Measurements from ENCODE around the gene MYH15.

The MYH15 gene

DNA sequence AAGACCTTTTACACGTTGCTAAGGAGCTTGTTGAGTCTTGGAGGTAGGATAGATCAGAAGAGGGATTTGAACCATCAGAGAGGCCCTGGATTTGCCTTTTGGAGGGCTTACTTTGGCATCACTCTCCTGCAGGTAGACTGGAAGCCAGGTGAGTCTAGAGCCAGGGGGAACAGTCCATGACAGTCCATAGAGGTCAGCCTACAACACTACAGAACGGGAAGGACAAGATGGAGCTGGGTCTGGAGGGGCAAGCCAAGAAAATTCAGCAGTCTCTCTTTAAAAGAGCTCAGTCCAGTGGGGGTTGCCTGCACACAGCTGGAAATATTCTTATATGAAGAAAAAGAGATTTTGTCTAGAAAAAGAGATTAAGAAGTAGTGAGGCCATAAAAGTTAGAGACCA lies 153.4 kb downstream of the MYH15 start:
- DNase-seq = no peak
- H3K27ac Mint-ChIP-seq = no peak overlapping the region
- no peaks in the 10 kb centered on the region for H3K27me3 Mint-ChIP-seq (ENCODE audit: low read depth, poor library complexity)
- no peaks in the 10 kb centered on the region for H3K36me3 Mint-ChIP-seq (ENCODE audit: low read depth)
- TF ChIP-seq, protein P1, sequence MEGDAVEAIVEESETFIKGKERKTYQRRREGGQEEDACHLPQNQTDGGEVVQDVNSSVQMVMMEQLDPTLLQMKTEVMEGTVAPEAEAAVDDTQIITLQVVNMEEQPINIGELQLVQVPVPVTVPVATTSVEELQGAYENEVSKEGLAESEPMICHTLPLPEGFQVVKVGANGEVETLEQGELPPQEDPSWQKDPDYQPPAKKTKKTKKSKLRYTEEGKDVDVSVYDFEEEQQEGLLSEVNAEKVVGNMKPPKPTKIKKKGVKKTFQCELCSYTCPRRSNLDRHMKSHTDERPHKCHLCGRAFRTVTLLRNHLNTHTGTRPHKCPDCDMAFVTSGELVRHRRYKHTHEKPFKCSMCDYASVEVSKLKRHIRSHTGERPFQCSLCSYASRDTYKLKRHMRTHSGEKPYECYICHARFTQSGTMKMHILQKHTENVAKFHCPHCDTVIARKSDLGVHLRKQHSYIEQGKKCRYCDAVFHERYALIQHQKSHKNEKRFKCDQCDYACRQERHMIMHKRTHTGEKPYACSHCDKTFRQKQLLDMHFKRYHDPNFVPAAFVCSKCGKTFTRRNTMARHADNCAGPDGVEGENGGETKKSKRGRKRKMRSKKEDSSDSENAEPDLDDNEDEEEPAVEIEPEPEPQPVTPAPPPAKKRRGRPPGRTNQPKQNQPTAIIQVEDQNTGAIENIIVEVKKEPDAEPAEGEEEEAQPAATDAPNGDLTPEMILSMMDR (IDR thresholded peaks at IDR 0.05) = no peak
- no peaks in the 10 kb centered on the region for H3K4me1 Mint-ChIP-seq
- H3K4me3 Mint-ChIP-seq = no peak overlapping the region
- no peaks in the 10 kb centered on the region for H3K9me3 Mint-ChIP-seq

DNA sequence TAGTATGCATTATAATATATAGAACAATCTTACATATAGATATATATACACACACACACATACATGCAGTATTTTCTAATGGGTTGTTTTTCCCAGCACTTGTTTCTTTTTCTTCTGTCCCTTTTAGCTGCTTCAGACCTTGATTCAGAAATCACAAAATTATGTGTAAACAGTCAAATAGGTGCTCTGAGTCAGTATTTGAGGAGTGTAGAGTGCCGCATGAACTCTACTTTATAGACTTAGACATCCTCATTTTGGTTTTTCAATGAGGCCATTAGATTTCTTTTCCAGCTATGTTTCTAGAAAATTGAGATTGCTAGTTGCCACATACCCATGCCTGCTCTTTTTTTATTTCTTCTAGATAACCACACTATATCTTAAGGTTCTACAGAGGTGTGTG lies 155.8 kb downstream of the MYH15 start:
- H3K27ac Mint-ChIP-seq = no peak overlapping the region
- H3K4me1 Mint-ChIP-seq = no peaks in the 10 kb centered on the region
- no peak overlapping the region for H3K4me3 Mint-ChIP-seq
- H3K36me3 Mint-ChIP-seq (ENCODE audit: low read depth) = no peaks in the 10 kb centered on the region
- TF ChIP-seq, protein P1 (IDR thresholded peaks at IDR 0.05) = no peak
- H3K27me3 Mint-ChIP-seq (ENCODE audit: low read depth, poor library complexity) = no peaks in the 10 kb centered on the region
- H3K9me3 Mint-ChIP-seq = no peaks in the 10 kb centered on the region
- DNase-seq = no peak

DNA sequence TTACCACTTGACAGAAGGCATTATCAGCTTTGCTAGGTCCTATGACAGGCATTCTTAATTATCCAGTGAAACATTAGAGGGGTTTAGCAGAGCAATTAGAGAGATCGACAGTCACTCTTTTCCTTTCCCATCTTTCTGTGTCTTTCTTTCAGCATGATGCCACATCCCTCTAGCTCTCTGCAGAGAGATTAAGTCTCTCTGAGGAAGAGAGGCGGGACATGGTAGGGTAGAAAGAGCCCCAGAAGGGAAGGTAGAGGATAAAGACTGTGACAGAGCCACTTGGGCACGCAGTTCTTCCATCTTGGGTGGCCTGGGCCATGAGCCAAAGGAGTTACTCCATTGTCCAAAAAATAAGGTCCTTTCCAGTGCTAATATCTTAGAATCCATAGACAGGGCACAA lies 158.2 kb downstream of the MYH15 start:
- Mint-ChIP-seq H3K9me3 (no peaks in the 10 kb centered on the region), H3K36me3 (ENCODE audit: low read depth) (no peaks in the 10 kb centered on the region), H3K27me3 (ENCODE audit: low read depth, poor library complexity) (no peaks in the 10 kb centered on the region), H3K27ac (no peak overlapping the region), H3K4me3 (no peak overlapping the region), H3K4me1 (no peaks in the 10 kb centered on the region)
- TF ChIP-seq, protein P1 (IDR thresholded peaks at IDR 0.05) = no peak
- DNase-seq = no peak

DNA sequence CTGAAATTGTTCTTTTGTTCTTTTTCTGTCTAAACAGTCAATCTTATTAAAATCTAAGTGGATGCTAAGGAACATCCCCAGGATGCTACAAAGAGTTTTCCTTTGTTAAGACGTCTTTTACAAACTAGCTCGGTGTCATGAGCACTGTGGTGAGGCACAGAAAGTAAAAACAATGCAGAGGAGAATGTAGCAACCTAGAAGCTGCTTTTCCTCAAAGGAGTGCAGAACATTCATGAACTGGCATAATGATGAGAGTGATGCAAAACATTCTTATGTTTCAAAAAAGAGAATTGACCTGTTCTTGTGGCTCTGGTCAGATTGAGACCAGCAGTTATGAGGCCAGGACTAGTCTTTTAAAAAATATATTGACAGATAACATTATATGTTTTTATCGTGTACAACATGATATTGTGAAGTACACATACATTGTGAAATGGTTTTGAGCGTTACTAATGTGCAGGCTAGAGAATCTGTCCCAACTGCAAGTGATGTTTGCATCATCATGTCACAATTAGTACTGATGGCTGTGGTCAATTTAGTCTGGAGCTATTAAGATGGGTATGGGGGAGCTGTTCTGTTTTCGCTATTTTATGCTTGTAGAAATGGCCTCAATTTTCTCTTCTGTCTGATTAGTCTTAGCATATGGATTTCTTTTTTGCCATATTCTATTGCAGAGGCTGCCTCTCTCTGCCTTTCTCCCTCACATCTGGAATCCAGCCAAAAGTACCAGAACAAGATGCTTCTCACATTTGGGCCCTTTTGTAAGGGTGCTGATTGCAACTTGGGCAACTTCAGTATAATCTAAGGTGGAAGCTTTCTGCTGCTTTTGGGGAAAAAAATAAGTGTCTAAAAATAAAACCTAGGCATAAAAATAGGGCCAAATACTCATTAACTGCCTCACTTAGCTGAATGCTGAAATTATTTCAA lies 163.8 kb downstream of the MYH15 start:
- no peaks in the 10 kb centered on the region for H3K9me3 Mint-ChIP-seq
- H3K4me3 Mint-ChIP-seq = no peak overlapping the region
- TF ChIP-seq, protein P1 (IDR thresholded peaks at IDR 0.05) = no peak
- H3K4me1 Mint-ChIP-seq = peaks cover 6% of the 10 kb centered on the region
- H3K36me3 Mint-ChIP-seq (ENCODE audit: low read depth) = no peaks in the 10 kb centered on the region
- H3K27me3 Mint-ChIP-seq (ENCODE audit: low read depth, poor library complexity) = peaks cover 6% of the 10 kb centered on the region
- peak overlapping the region; percentile 2 for H3K27ac Mint-ChIP-seq
- no peak for DNase-seq

DNA sequence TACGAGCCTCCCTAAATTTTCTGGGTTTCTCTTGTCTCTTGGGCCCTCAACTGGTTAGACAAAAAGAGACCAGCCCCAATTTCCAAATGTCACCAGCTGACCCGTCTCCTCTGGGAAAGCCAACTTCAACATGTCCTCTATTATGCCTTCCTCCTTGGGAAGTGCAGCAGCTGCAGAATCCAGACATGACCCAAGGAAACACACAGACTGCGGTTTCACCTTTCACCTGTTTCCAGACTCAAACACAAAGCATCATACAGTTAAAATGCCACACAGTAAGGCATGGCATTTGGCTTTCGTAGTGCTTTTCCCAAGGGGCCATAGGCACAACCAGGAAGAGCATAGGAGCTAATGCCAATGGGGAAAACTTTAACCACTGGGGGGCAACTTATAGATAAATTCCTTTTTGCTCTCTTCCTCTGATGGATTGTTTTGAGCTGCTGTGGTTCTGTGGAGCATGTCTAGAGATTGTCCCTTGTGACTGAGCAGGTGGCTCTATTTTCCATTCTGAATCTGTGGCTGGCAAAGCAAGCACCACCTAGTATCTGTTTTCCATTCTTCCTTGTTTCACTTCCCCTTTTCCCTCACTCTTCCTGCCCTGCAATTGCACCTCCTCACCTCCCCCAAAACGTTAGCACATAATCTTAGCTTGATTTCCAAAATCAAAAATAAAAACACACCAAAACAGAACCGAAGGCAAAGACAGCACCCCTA lies 164.7 kb downstream of the MYH15 start:
- Mint-ChIP-seq H3K27me3 (ENCODE audit: low read depth, poor library complexity) (peaks cover 6% of the 10 kb centered on the region), H3K4me3 (no peak overlapping the region), H3K27ac (peak overlapping the region; percentile 2), H3K36me3 (ENCODE audit: low read depth) (no peaks in the 10 kb centered on the region), H3K4me1 (peaks cover 6% of the 10 kb centered on the region), H3K9me3 (no peaks in the 10 kb centered on the region)
- DNase-seq = no peak
- TF ChIP-seq, protein P1 (IDR thresholded peaks at IDR 0.05) = no peak
